Testis (tissue), 3 donors: ENCODE measurements around the gene ZNF280A. TPM values are rescaled to one million over a fixed set of nuclear protein-coding genes. Genes with fewer than 3 reads are reported as not detected.

Experiments
- DNase-seq: peaks from one replicate; pipeline ENCODE4 v3.0.0-alpha.2; 2019
- H3K27ac ChIP-seq, 2 donors: fragments of 200-600 bp; sonication (generic); one replicate each; pipeline ENCODE4 v1.5.1; 2019
- H3K27me3 ChIP-seq: fragments of 200-600 bp; sonication (generic); one replicate; pipeline ENCODE4 v1.5.1; 2019
- H3K36me3 ChIP-seq: fragments of 200-600 bp; sonication (generic); one replicate; pipeline ENCODE4 v1.5.1; 2017; ENCODE audit warnings: low read depth; ENCODE audit errors: missing control alignments
- H3K4me1 ChIP-seq: fragments of 200-600 bp; sonication (generic); one replicate; pipeline ENCODE4 v1.5.1; 2019
- H3K4me3 ChIP-seq, 2 donors: fragments of 200-600 bp; sonication (generic); one replicate each; pipeline ENCODE4 v1.5.1; 2017 to 2019
- H3K9me3 ChIP-seq: fragments of 200-600 bp; sonication (generic); one replicate; pipeline ENCODE4 v1.5.1; 2017
- POLR2A ChIP-seq: fragments of 450-650 bp; IDR thresholded peaks from one replicate; pipeline ENCODE4 v1.6.1; 2017; ENCODE audit warnings: antibody characterized with exemption, mild to moderate bottlenecking, moderate library complexity
- WGBS, 2 donors: methylation state at CpG; one replicate each; pipeline ENCODE4 v1.1.5; 2018; 5-methylcytosine and 5-hydroxymethylcytosine counted together
- intact Hi-C: fragments of 100-400 bp; cut with DNase I; formaldehyde crosslinking; loops from one replicate; pipeline ENCODE4 v1.15.1; 2023; ENCODE audit warnings: low total_unique reads
- polyA plus RNA-seq: library from polyadenylated mRNA; stranded (reverse); fragments of 350-450 nt; fragmentation: Illumina TruSeq; extraction: RNeasy Lipid Tissue Mini Kit (QIAGEN cat#74804); gene quantifications from one replicate; pipeline ENCODE4 v1.2.3, GENCODE V29; 2014; ENCODE audit warnings: low read depth, low replicate concordance; ENCODE audit not compliant: insufficient read depth
- total RNA-seq, 2 donors: library from RNA; depleted of rRNA; stranded (reverse); fragments of >200 nt; gene quantifications; one replicate each; pipeline ENCODE4 v1.2.3, GENCODE V29; 2016
- TF ChIP-seq, protein P1 (sequence below), 3 experiments: fragments of 450-650 bp in 2 of 3; fragments of 200-600 bp in 1 of 3; sonication (generic) in 1 of 3; IDR thresholded peaks; one replicate each; pipeline ENCODE4 v1.5.1; 2016 to 2019; ENCODE audit warnings: antibody characterized with exemption in 3 of 3, mild to moderate bottlenecking in 2 of 3, moderate library complexity in 1 of 3

Gene ZNF280A
- total and polyA plus RNA-seq, 3 donors from 2014 or later = 0.38 to 1.1 (median 0.43) TPM

DNA sequence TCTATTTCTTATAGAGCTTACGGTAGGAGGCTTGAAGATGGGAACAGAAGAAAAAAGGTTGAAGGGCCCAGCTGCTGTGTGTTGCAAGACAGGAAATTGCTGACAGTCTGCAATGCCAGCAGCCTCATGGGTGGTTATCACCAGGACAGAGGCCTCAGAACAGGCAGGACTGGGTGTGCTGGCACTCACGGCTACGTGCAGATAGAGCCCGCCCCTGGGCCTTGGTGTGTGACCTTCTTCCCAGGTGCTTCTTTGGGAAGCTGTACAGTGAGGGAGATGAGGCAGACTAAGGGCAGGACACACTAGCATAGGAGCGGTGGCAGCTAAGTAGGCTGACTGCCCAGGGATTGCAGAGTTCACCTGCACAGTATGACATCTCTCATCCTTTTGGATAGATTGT, 26.4 kb upstream of the ZNF280A start:
- 61 to 66% methylated on average over 2 to 5 of the region's 5 CpGs for WGBS, 2 donors
- Histone ChIP-seq H3K4me1 (no peaks in the 10 kb centered on the region), H3K27ac (no peak overlapping the region), H3K36me3 (no peaks in the 10 kb centered on the region), H3K9me3 (no peaks in the 10 kb centered on the region), H3K4me3 (no peak overlapping the region), H3K27me3 (no peaks in the 10 kb centered on the region)
- TF ChIP-seq, protein P1, sequence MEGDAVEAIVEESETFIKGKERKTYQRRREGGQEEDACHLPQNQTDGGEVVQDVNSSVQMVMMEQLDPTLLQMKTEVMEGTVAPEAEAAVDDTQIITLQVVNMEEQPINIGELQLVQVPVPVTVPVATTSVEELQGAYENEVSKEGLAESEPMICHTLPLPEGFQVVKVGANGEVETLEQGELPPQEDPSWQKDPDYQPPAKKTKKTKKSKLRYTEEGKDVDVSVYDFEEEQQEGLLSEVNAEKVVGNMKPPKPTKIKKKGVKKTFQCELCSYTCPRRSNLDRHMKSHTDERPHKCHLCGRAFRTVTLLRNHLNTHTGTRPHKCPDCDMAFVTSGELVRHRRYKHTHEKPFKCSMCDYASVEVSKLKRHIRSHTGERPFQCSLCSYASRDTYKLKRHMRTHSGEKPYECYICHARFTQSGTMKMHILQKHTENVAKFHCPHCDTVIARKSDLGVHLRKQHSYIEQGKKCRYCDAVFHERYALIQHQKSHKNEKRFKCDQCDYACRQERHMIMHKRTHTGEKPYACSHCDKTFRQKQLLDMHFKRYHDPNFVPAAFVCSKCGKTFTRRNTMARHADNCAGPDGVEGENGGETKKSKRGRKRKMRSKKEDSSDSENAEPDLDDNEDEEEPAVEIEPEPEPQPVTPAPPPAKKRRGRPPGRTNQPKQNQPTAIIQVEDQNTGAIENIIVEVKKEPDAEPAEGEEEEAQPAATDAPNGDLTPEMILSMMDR (IDR thresholded peaks at IDR 0.05) = no peak
- no peak for TF ChIP-seq POLR2A
- DNase-seq = no peak
- intact Hi-C loops = no loop called here

DNA sequence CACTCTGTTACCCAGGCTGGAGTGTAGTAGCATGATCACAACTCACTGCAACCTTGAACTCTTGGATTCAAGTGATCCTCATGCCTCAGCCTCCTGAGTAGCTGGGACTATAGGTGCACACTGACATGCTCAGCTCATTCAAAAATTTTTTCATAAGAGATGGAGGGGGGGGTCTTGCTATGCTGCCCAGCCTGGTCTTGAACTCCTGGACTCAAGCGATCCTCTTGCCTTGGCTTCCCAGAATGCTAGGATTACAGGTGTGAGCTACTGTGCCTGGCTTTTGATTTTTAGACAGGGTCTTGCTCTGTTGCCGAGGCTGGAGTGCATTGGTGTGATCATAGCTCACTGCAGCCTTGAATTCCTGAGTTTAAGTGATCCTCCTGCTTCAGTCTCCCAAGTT, 25.0 kb upstream of the ZNF280A start:
- Histone ChIP-seq H3K36me3 (no peaks in the 10 kb centered on the region), H3K4me1 (no peaks in the 10 kb centered on the region), H3K27me3 (no peaks in the 10 kb centered on the region), H3K4me3 (no peak overlapping the region), H3K27ac (no peak overlapping the region), H3K9me3 (no peaks in the 10 kb centered on the region)
- no peak for TF ChIP-seq POLR2A
- TF ChIP-seq, protein P1 (IDR thresholded peaks at IDR 0.05) = no peak
- 87 to 97% methylated on average over 2 of the region's 2 CpGs for WGBS, 2 donors
- no peak for DNase-seq
- intact Hi-C loops = no loop called here

GRCh38 chr22:22538226-22538989, 18.3 kb upstream of the ZNF280A start:
- Histone ChIP-seq H3K4me1 (no peaks in the 10 kb centered on the region), H3K36me3 (no peaks in the 10 kb centered on the region), H3K9me3 (no peaks in the 10 kb centered on the region), H3K27ac (no peak overlapping the region), H3K4me3 (no peak overlapping the region), H3K27me3 (no peaks in the 10 kb centered on the region)
- TF ChIP-seq POLR2A = no peak
- TF ChIP-seq, protein P1 (IDR thresholded peaks at IDR 0.05) = no peak
- WGBS, 2 donors = 82 to 87% methylated on average over 7 of the region's 7 CpGs
- no peak for DNase-seq
- intact Hi-C loops = no loop called here

DNA sequence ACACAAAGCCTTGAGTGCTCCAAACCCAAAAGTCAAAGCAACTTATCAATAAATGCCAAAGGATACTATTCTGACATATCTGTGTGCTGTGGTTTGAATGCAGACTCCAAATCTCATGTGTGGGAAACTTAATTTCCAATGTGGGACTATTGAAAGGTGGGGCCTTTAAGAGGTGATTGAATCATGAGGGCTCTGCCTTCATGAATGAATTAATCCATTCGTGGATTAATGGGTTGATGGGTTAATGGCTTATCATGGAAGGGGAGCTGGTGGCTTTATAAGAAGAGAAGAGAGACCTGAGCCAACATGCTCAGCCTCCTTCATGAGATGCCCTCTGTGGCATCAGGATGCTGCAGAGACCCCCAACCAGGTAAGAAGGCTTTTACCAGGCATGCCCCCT, 16.8 kb upstream of the ZNF280A start:
- intact Hi-C loops = no loop called here

More for the DNA sequence above, 16.8 kb upstream of the ZNF280A start:
- Histone ChIP-seq H3K36me3 (no peaks in the 10 kb centered on the region), H3K9me3 (no peaks in the 10 kb centered on the region), H3K4me3 (no peak overlapping the region), H3K27ac (no peak overlapping the region), H3K27me3 (no peaks in the 10 kb centered on the region), H3K4me1 (no peaks in the 10 kb centered on the region)
- no peak for DNase-seq
- 58 to 63% methylated on average over 1 of the region's 1 CpG for WGBS, 2 donors
- TF ChIP-seq, protein P1 (IDR thresholded peaks at IDR 0.05) = no peak
- TF ChIP-seq POLR2A = no peak
